Mesenchymal stem cell (in vitro differentiated cells and primary cell): ENCODE results near the gene MAP4.
"Not testable (repeated sequence)": the region's sequence is repeated elsewhere in the genome, so short reads cannot be mapped to it uniquely, and the experiment has no call there.

Experiments
- DNase-seq: peaks from one replicate; pipeline ENCODE4 v3.0.0-alpha.2; 2013
- H2AFZ ChIP-seq: one replicate; pipeline ENCODE4 v1.6.1; 2013; ENCODE audit warnings: low read depth, mild to moderate bottlenecking, control low read depth, inconsistent platforms, low read length, moderate library complexity
- H2AK5ac ChIP-seq: 2 replicates; pipeline ENCODE4 v1.6.1; 2013; ENCODE audit warnings: low read length, moderate library complexity, mild to moderate bottlenecking, inconsistent platforms; ENCODE audit not compliant: severe bottlenecking
- H2BK120ac ChIP-seq: one replicate; pipeline ENCODE4 v1.6.1; 2013; ENCODE audit warnings: low read depth, mild to moderate bottlenecking, inconsistent platforms, low read length, moderate library complexity
- H2BK12ac ChIP-seq, 2 experiments: one replicate each; pipeline ENCODE4 v1.6.1; 2013; ENCODE audit warnings: inconsistent platforms in 2 of 2, low read length in 2 of 2, mild to moderate bottlenecking in 2 of 2, moderate library complexity in 2 of 2, control low read depth in 1 of 2
- H2BK15ac ChIP-seq: one replicate; pipeline ENCODE4 v1.6.1; 2013; ENCODE audit warnings: mild to moderate bottlenecking, low read depth, inconsistent platforms; ENCODE audit not compliant: poor library complexity, severe bottlenecking
- H2BK5ac ChIP-seq: 2 replicates; pipeline ENCODE4 v1.6.1; 2013; ENCODE audit warnings: low read depth, mild to moderate bottlenecking, low read length, control low read depth, inconsistent platforms; ENCODE audit not compliant: poor library complexity, severe bottlenecking
- H3K14ac ChIP-seq, 2 experiments: one replicate each; pipeline ENCODE4 v1.6.1; 2013; ENCODE audit warnings: inconsistent platforms in 2 of 2, low read length in 2 of 2, control low read depth in 1 of 2, mild to moderate bottlenecking in 1 of 2, moderate library complexity in 1 of 2
- H3K18ac ChIP-seq, 2 experiments: one replicate each; pipeline ENCODE4 v1.6.1; 2013; ENCODE audit warnings: inconsistent platforms in 2 of 2, low read length in 2 of 2, control low read depth in 1 of 2, low read depth in 1 of 2, mild to moderate bottlenecking in 1 of 2
- H3K23ac ChIP-seq, 2 experiments: one replicate each; pipeline ENCODE4 v1.6.1; 2013; ENCODE audit warnings: inconsistent platforms in 2 of 2, low read length in 2 of 2, mild to moderate bottlenecking in 2 of 2, moderate library complexity in 2 of 2, control low read depth in 1 of 2
- H3K27ac ChIP-seq: 2 replicates; pipeline ENCODE4 v1.5.1; 2013; ENCODE audit warnings: mild to moderate bottlenecking, moderate library complexity, low read length, control low read depth, inconsistent platforms; ENCODE audit not compliant: poor library complexity, severe bottlenecking
- H3K27me3 ChIP-seq, 2 experiments: 2 replicates each; pipeline versions ENCODE4 v1.6.1 to v1.7.0; 2013; ENCODE audit warnings: low read length in 2 of 2, mild to moderate bottlenecking in 2 of 2, moderate library complexity in 2 of 2, control low read depth in 1 of 2, inconsistent platforms in 1 of 2; ENCODE audit not compliant: control insufficient read depth in 1 of 2, insufficient read depth in 1 of 2
- H3K36me3 ChIP-seq, 2 experiments: 2 replicates each; pipeline versions ENCODE4 v1.6.1 to v1.7.0; 2013; ENCODE audit warnings: low read length in 2 of 2, control low read depth in 1 of 2, inconsistent platforms in 1 of 2, low read depth in 1 of 2, mild to moderate bottlenecking in 1 of 2; ENCODE audit not compliant: insufficient read depth in 2 of 2, control insufficient read depth in 1 of 2
- H3K4ac ChIP-seq, 2 experiments: one replicate each; pipeline ENCODE4 v1.6.1; 2013; ENCODE audit warnings: inconsistent platforms in 2 of 2, low read length in 2 of 2, mild to moderate bottlenecking in 2 of 2, moderate library complexity in 2 of 2, control low read depth in 1 of 2, low read depth in 1 of 2
- H3K4me1 ChIP-seq: 2 replicates; pipeline ENCODE4 v1.6.1; 2013; ENCODE audit warnings: low read depth, low read length, control low read depth; ENCODE audit not compliant: control insufficient read depth, insufficient read depth
- H3K4me2 ChIP-seq: 2 replicates; pipeline ENCODE4 v1.6.1; 2013; ENCODE audit warnings: low read length, mild to moderate bottlenecking, inconsistent platforms; ENCODE audit not compliant: poor library complexity, severe bottlenecking
- H3K4me3 ChIP-seq, 2 experiments: 2 replicates each; pipeline versions ENCODE4 v1.5.1 to v1.7.0; 2013; ENCODE audit warnings: low read length in 2 of 2, mild to moderate bottlenecking in 2 of 2, control low read depth in 1 of 2, low read depth in 1 of 2; ENCODE audit not compliant: insufficient read depth in 1 of 2
- H3K79me1 ChIP-seq: replicated peaks from 2 replicates; pipeline ENCODE4 v1.6.1; 2013; ENCODE audit warnings: mild to moderate bottlenecking, control low read depth, low read length, inconsistent platforms; ENCODE audit not compliant: poor library complexity, severe bottlenecking
- H3K9ac ChIP-seq: 2 replicates; pipeline ENCODE4 v1.7.0; 2013; ENCODE audit warnings: mild to moderate bottlenecking, low read length, moderate library complexity
- H3K9me3 ChIP-seq: 2 replicates; pipeline ENCODE4 v1.7.0; 2013; ENCODE audit warnings: mild to moderate bottlenecking, low read length; ENCODE audit not compliant: control insufficient read depth
- H4K8ac ChIP-seq: one replicate; pipeline ENCODE4 v1.6.1; 2013; ENCODE audit warnings: inconsistent platforms, mild to moderate bottlenecking, low read length, moderate library complexity
- H4K91ac ChIP-seq: one replicate; pipeline ENCODE4 v1.6.1; 2013; ENCODE audit warnings: mild to moderate bottlenecking, low read length, inconsistent platforms
- WGBS: methylation state at CpG from one replicate; pipeline ENCODE4 v1.1.7; 2013; ENCODE audit warnings: mixed read lengths; 5-methylcytosine and 5-hydroxymethylcytosine counted together

The MAP4 gene

GRCh38 chr3:48061586-48061985 is 45.4 kb upstream of the MAP4 start:
- not testable (repeated sequence) for H2BK15ac ChIP-seq, H2AFZ ChIP-seq, H3K79me1 ChIP-seq, H3K9ac ChIP-seq, H3K4me3 ChIP-seq, H3K4me2 ChIP-seq, DNase-seq, H3K27me3 ChIP-seq, H4K91ac ChIP-seq, H3K4ac ChIP-seq, H2AK5ac ChIP-seq, H2BK120ac ChIP-seq, H2BK5ac ChIP-seq, H3K18ac ChIP-seq, H3K9me3 ChIP-seq, H3K4me1 ChIP-seq, H2BK12ac ChIP-seq, H4K8ac ChIP-seq, H3K36me3 ChIP-seq, H3K14ac ChIP-seq, H3K23ac ChIP-seq, H3K27ac ChIP-seq
- over 99% methylated on average over 27 of the region's 33 CpGs for WGBS

GRCh38 chr3:48058091-48058490 is 41.9 kb upstream of the MAP4 start:
- DNase-seq, result no peak
- Histone ChIP-seq H3K27me3 (no peaks in the 10 kb centered on the region), H3K18ac (no peak overlapping the region), H4K91ac (no peak overlapping the region), H2BK12ac (no peak overlapping the region), H2AK5ac (no peak overlapping the region), H2BK15ac (no peak overlapping the region), H2BK120ac (no peak overlapping the region), H3K23ac (no peak overlapping the region), H3K9me3 (no peaks in the 10 kb centered on the region), H3K9ac (peak overlapping the region; percentile 83), H3K36me3 (peaks cover 2 to 9% of the 10 kb centered on the region in 2 experiments), H3K4me1 (peaks cover 3% of the 10 kb centered on the region), H2AFZ (no peak overlapping the region), H3K4me2 (no peak overlapping the region), H4K8ac (no peak overlapping the region), H3K4ac (no peak overlapping the region), H3K27ac (no peak overlapping the region), H3K14ac (no peak overlapping the region), H3K79me1 (no peaks in the 10 kb centered on the region), H3K4me3 (peak overlapping the region in 1 of 2 experiments; percentile 9), H2BK5ac (no peak overlapping the region)
- WGBS, result 100% methylated on average over 2 of the region's 6 CpGs

- WGBS, result 100% methylated on average over 1 of the region's 2 CpGs
- H2BK12ac ChIP-seq, result no peak overlapping the region
- no peak overlapping the region for H2BK120ac ChIP-seq
- DNase-seq, result no peak
- no peak overlapping the region for H3K4ac ChIP-seq
- no peak overlapping the region for H4K91ac ChIP-seq
- no peak overlapping the region for H2AK5ac ChIP-seq
- no peak overlapping the region for H3K4me3 ChIP-seq
- H3K9ac ChIP-seq, result peak overlapping the region; percentile 83
- peaks cover 3% of the 10 kb centered on the region for H3K4me1 ChIP-seq
- no peak overlapping the region for H3K23ac ChIP-seq
- H2BK5ac ChIP-seq, result no peak overlapping the region
- H3K79me1 ChIP-seq, result no peaks in the 10 kb centered on the region
- no peak overlapping the region for H2BK15ac ChIP-seq
- no peak overlapping the region for H3K4me2 ChIP-seq
- no peak overlapping the region for H3K27ac ChIP-seq
- no peak overlapping the region for H2AFZ ChIP-seq
- H3K36me3 ChIP-seq, result peaks cover 2 to 9% of the 10 kb centered on the region in 2 experiments
- H3K14ac ChIP-seq, result no peak overlapping the region
- H3K27me3 ChIP-seq, result no peaks in the 10 kb centered on the region
- no peak overlapping the region for H3K18ac ChIP-seq
- H4K8ac ChIP-seq, result no peak overlapping the region
- H3K9me3 ChIP-seq, result no peaks in the 10 kb centered on the region
Observed at GRCh38 chr3:48057521-48057920, 41.3 kb upstream of the MAP4 start.

GRCh38 chr3:48047841-48048464 is 31.7 kb upstream of the MAP4 start:
- Histone ChIP-seq H3K4me1 (peaks cover 5% of the 10 kb centered on the region), H3K4me2 (no peak overlapping the region), H3K9ac (no peak overlapping the region), H2BK15ac (no peak overlapping the region), H2BK120ac (no peak overlapping the region), H2BK5ac (no peak overlapping the region), H4K91ac (no peak overlapping the region), H3K4me3 (no peak overlapping the region), H3K27ac (no peak overlapping the region), H3K18ac (no peak overlapping the region), H3K9me3 (no peaks in the 10 kb centered on the region), H3K79me1 (peaks cover 3% of the 10 kb centered on the region), H3K36me3 (peaks cover 11 to 41% of the 10 kb centered on the region in 2 experiments), H4K8ac (no peak overlapping the region), H3K23ac (no peak overlapping the region), H2AK5ac (no peak overlapping the region), H3K14ac (no peak overlapping the region), H3K4ac (no peak overlapping the region), H2AFZ (no peak overlapping the region), H3K27me3 (no peaks in the 10 kb centered on the region), H2BK12ac (no peak overlapping the region)
- DNase-seq, result no peak
